ENCODE data around the gene CACNG4.

GRCh38 chr17:66966298-66966697 is 1.8 kb downstream of the CACNG4 start:
- TF ChIP-seq LEF1 (IDR thresholded peaks at IDR 0.05; ENCODE audit: borderline replicate concordance): no peak
- TF ChIP-seq SUZ12 (IDR thresholded peaks at IDR 0.05): no peak
- no peak for TF ChIP-seq FOXM1 (IDR thresholded peaks at IDR 0.05; ENCODE audit: borderline replicate concordance)
- no peak for TF ChIP-seq PKNOX1 (IDR thresholded peaks at IDR 0.05)
- TF ChIP-seq FOXA1 (IDR thresholded peaks at IDR 0.05): no peak
- no peak for TF ChIP-seq SP1 (IDR thresholded peaks at IDR 0.05)
- no peak for TF ChIP-seq ELF4 (IDR thresholded peaks at IDR 0.05)
- no peak for TF ChIP-seq CTBP1 (IDR thresholded peaks at IDR 0.05; ENCODE audit: borderline replicate concordance)
